ENCODE measurements around the gene CIT. TPM values are rescaled to one million over a fixed set of nuclear protein-coding genes. Genes with fewer than 3 reads are reported as not detected.

CIT gene
- total and polyA plus RNA-seq, 10 of the 15 experiments (the other 5 are each of a cell fraction or from before 2014, with no cell fraction given) = 1.0 to 38.2 (median 14.9) TPM

DNA sequence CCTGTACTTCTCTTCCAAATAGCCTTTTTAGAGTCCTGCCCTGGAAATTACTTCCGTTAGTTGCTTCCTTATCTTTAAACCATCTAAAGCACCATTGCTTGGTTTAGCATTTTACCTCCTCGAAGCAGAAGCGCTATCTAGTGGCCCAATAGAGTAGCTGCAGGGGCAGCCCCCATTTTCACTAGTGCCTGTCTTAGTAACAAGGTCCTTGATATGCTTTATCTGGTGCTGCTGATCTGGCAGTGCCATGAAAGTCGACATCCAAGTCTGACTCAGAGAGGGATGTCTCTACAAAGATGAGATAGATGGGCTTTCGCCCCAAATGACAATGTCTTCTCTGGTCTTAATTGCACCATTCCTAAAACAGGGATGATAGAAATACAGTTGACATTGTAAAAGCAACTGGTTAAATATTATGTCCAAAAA, 25.0 kb upstream of the CIT start (continued):
- no peak for TF ChIP-seq MTA3 (IDR thresholded peaks at IDR 0.05; ENCODE audit: borderline replicate concordance, low read length)
- TF ChIP-seq, protein P1, sequence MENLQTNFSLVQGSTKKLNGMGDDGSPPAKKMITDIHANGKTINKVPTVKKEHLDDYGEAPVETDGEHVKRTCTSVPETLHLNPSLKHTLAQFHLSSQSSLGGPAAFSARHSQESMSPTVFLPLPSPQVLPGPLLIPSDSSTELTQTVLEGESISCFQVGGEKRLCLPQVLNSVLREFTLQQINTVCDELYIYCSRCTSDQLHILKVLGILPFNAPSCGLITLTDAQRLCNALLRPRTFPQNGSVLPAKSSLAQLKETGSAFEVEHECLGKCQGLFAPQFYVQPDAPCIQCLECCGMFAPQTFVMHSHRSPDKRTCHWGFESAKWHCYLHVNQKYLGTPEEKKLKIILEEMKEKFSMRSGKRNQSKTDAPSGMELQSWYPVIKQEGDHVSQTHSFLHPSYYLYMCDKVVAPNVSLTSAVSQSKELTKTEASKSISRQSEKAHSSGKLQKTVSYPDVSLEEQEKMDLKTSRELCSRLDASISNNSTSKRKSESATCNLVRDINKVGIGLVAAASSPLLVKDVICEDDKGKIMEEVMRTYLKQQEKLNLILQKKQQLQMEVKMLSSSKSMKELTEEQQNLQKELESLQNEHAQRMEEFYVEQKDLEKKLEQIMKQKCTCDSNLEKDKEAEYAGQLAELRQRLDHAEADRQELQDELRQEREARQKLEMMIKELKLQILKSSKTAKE (IDR thresholded peaks at IDR 0.05; ENCODE audit: low read depth, poor library complexity, severe bottlenecking) = peak; percentile 35
- no peak for TF ChIP-seq RB1 (IDR thresholded peaks at IDR 0.05; ENCODE audit: borderline replicate concordance)

DNA sequence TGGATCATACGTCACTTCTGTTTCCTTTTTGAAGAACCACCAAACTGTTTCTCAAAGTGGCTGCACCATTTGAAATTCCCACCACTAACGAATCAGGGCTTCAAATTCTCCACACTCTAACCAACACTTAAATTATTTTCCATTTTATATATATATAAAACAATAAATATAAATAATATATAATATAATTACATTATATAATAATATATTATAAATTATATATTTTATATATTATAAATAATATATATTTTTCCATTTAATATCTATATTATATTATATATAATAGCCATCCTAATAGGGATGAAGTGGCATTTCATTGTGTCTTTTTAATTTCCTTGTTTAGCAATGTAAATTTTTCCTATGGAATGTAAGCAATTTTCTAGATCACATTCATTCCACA, 24.6 kb upstream of the CIT start:
- Histone ChIP-seq H3K4me1 (ENCODE audit: control insufficient read depth, insufficient read depth, low read length) (no peaks in the 10 kb centered on the region), H3K4me2 (ENCODE audit: control insufficient read depth, insufficient read depth) (no peak overlapping the region), H3K36me3 (ENCODE audit: control insufficient read depth in 2 of 2, insufficient read depth in 2 of 2, low read length in 1 of 2) (no peaks in the 10 kb centered on the region), H4K20me1 (ENCODE audit: control insufficient read depth, insufficient read depth) (no peaks in the 10 kb centered on the region), H3K4me3 (no peak overlapping the region), H3K9ac (ENCODE audit: control insufficient read depth, insufficient read depth, low read length) (no peak overlapping the region), H3K27me3 (replicated peaks in 1 of 2; ENCODE audit: control insufficient read depth in 2 of 2, insufficient read depth in 2 of 2, low read length in 1 of 2) (no peaks in the 10 kb centered on the region), H2AFZ (ENCODE audit: control insufficient read depth, low read depth, low read length) (peak overlapping the region; percentile 73), H3K9me3 (replicated peaks; ENCODE audit: control insufficient read depth, insufficient read depth, low read length) (no peaks in the 10 kb centered on the region), H3K27ac (ENCODE audit: control insufficient read depth, insufficient read depth) (no peak overlapping the region), H3K79me2 (ENCODE audit: control insufficient read depth, insufficient read depth, low read length) (no peaks in the 10 kb centered on the region)
- CTCF ChIA-PET = interaction anchor here (0.8 to 1.9 kb wide), 6 partner anchors 8 to 206 kb away, joined by 3 to 8 read pairs (median 4); no protein-coding TSS in a partner anchor
- RAD21 ChIA-PET (ENCODE audit: unreplicated experiment) = interaction anchor here (0.9 to 1.4 kb wide), 3 partner anchors 121 to 243 kb away, joined by 3 read pairs; no protein-coding TSS in a partner anchor
- intact Hi-C loops (cut with micrococcal nuclease; ENCODE audit: unreplicated experiment) (loop anchor here (5.0 to 10.0 kb wide), 2 partner anchors 207 to 234 kb away; partner anchors contain the start of gene PRKAB1), in situ Hi-C loops (cut with MboI) (no loop called here)
- FAIRE-seq (no peak), DNase-seq (ENCODE audit: low read depth, low spot score) (no peak), ATAC-seq (no peak)
- POLR2A ChIA-PET = interaction anchor here (0.6 kb wide), 1 partner anchor 98 kb away, joined by 4 read pairs; no protein-coding TSS in a partner anchor
- SMC1A ChIA-PET (ENCODE audit: uncharacterized antibody, unreplicated experiment) = interaction anchor here (0.8 to 1.5 kb wide), 5 partner anchors 9 to 292 kb away, joined by 3 to 4 read pairs (median 3); no protein-coding TSS in a partner anchor
- WGBS (ENCODE audit: insufficient coverage, insufficient replicate concordance, low lambda C conversion rate, missing lambda C conversion rate) = 4% methylated on average over 2 of the region's 2 CpGs
- TF ChIP-seq HDGF (IDR thresholded peaks at IDR 0.05) (no peak), RBBP5 (conservative IDR thresholded peaks at IDR 0.05) (no peak), PML (IDR thresholded peaks at IDR 0.05; ENCODE audit: low read length) (no peak), IKZF2 (IDR thresholded peaks at IDR 0.05) (no peak), EED (IDR thresholded peaks at IDR 0.05; ENCODE audit: low read depth) (no peak), SMAD1 (IDR thresholded peaks at IDR 0.05; ENCODE audit: low read depth, partially characterized antibody) (no peak), WRNIP1 (IDR thresholded peaks at IDR 0.05; ENCODE audit: borderline replicate concordance, low read depth, low read length) (no peak)
- BruUV-seq (replicated peaks) = no TSS peak
